ENCODE measurements around the gene ZACN. TPM values are rescaled to one million over a fixed set of nuclear protein-coding genes. Genes with fewer than 3 reads are reported as not detected.

The ZACN gene
- total RNA-seq, 1 experiment from 2014 or later, result 0.09 TPM

GRCh38 chr17:76115138-76115754 is 36.3 kb downstream of the ZACN start:
- H3K27ac ChIP-seq (ENCODE audit: insufficient read length, low read depth, low read length), result no peak overlapping the region
- Mint-ChIP-seq H3K27ac (no peak overlapping the region), H3K4me3 (no peak overlapping the region), H3K36me3 (ENCODE audit: insufficient read depth in 1 of 3, low read depth in 3 of 3) (no peaks in the 10 kb centered on the region; a peak in 1 of 7 replicates), H3K9me3 (peaks cover 2 to 5% of the 10 kb centered on the region in 2 experiments; a peak in 2 of 5 replicates), H3K27me3 (ENCODE audit: low read depth) (peaks cover 3% of the 10 kb centered on the region), H3K4me1 (peaks cover 13 to 14% of the 10 kb centered on the region in 2 experiments)
- H3K18ac ChIP-seq (ENCODE audit: insufficient read length, low read depth, low read length), result no peak overlapping the region
- H2AK5ac ChIP-seq (ENCODE audit: insufficient read length, low read length), result no peak overlapping the region
- H4K8ac ChIP-seq (replicated peaks; ENCODE audit: insufficient read length, low read depth, low read length), result no peak overlapping the region
- H3K56ac ChIP-seq (ENCODE audit: insufficient read length, low read depth, low read length), result no peak overlapping the region
- no peaks in the 10 kb centered on the region for H3K79me1 ChIP-seq (ENCODE audit: insufficient read depth, low read depth, low read length, poor library complexity, severe bottlenecking)
- DNase-seq, result no peak
- H3K9ac ChIP-seq (ENCODE audit: extremely low read depth, insufficient read length, low read length), result no peak overlapping the region
- H3T11ph ChIP-seq (ENCODE audit: low read length), result no peak overlapping the region
- no peaks in the 10 kb centered on the region for H3K27me3 ChIP-seq (ENCODE audit: insufficient read depth, low read length)
- no peak for TF ChIP-seq CTCF (conservative IDR thresholded peaks at IDR 0.05)
- no peak overlapping the region for H2BK5ac ChIP-seq (ENCODE audit: insufficient read length, low read length)
- no peaks in the 10 kb centered on the region for H3K23me2 ChIP-seq (ENCODE audit: insufficient read length, low read depth, low read length, poor library complexity, severe bottlenecking)
- no peak overlapping the region for H2BK120ac ChIP-seq (ENCODE audit: low read depth, low read length, poor library complexity, severe bottlenecking)
- H4K91ac ChIP-seq (ENCODE audit: insufficient read length, low read depth, low read length), result no peak overlapping the region
- no peak overlapping the region for H2BK15ac ChIP-seq (ENCODE audit: low read depth, low read length)
- no CpG with 5 or more reads among the region's 7 CpGs for WGBS (ENCODE audit: extremely low coverage, insufficient read length, low lambda C conversion rate)
- H3K4me2 ChIP-seq (ENCODE audit: insufficient read depth, insufficient read length, low read length), result no peak overlapping the region
- H2AFZ ChIP-seq (ENCODE audit: low read length), result no peak overlapping the region
- no peak overlapping the region for H4K5ac ChIP-seq (ENCODE audit: insufficient read length, low read depth, low read length)
- H3K14ac ChIP-seq (ENCODE audit: insufficient read depth, low read length), result no peak overlapping the region
- no peak overlapping the region for H2BK12ac ChIP-seq (ENCODE audit: insufficient read length, low read depth, low read length)
- H2BK20ac ChIP-seq (ENCODE audit: low read depth, low read length, poor library complexity, severe bottlenecking), result no peak overlapping the region
- H3K23ac ChIP-seq (ENCODE audit: insufficient read length, low read depth, low read length), result no peak overlapping the region
- no peaks in the 10 kb centered on the region for H4K20me1 ChIP-seq (ENCODE audit: control insufficient read depth, insufficient read depth, insufficient read length)
- H3K4ac ChIP-seq (ENCODE audit: low read depth, low read length), result no peak overlapping the region
- H3K79me2 ChIP-seq (ENCODE audit: insufficient read depth, low read length), result no peaks in the 10 kb centered on the region
- H3K4me1 ChIP-seq (ENCODE audit: insufficient read depth, low read length), result no peaks in the 10 kb centered on the region; the same call in 1 of the 2 replicates
- no peaks in the 10 kb centered on the region for H3K9me3 ChIP-seq (ENCODE audit: control insufficient read depth, low read depth, low read length)
